Measurements from ENCODE around the gene MEGF6.

The MEGF6 gene

DNA sequence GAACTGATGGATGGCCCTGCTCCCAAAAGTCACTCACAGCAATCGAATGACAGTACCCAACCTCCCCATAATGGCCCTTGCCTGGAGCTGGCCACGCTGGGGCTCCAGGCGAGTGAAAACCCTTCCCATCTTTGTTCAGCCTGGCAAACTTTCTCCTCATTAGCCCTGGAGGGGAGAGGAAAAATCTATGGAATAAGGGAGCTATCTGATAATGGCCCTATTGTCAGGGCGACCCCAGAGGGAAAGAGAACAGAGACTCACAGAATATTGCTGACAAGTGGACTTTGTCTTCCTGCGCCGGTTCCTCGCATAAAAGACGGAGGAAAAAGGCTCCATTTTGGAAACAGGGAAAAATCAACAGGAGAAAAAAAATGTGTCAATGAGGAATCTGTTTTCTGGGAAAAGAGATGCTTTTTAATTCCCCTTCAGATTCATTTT is 169.9 kb downstream of the MEGF6 start:
- Histone ChIP-seq H3K27ac (no peak overlapping the region), H3K4me3 (no peak overlapping the region)
- no peak for DNase-seq (ENCODE audit: low spot score)
- TF ChIP-seq, protein P1, sequence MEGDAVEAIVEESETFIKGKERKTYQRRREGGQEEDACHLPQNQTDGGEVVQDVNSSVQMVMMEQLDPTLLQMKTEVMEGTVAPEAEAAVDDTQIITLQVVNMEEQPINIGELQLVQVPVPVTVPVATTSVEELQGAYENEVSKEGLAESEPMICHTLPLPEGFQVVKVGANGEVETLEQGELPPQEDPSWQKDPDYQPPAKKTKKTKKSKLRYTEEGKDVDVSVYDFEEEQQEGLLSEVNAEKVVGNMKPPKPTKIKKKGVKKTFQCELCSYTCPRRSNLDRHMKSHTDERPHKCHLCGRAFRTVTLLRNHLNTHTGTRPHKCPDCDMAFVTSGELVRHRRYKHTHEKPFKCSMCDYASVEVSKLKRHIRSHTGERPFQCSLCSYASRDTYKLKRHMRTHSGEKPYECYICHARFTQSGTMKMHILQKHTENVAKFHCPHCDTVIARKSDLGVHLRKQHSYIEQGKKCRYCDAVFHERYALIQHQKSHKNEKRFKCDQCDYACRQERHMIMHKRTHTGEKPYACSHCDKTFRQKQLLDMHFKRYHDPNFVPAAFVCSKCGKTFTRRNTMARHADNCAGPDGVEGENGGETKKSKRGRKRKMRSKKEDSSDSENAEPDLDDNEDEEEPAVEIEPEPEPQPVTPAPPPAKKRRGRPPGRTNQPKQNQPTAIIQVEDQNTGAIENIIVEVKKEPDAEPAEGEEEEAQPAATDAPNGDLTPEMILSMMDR (IDR thresholded peaks at IDR 0.05), result no peak

DNA sequence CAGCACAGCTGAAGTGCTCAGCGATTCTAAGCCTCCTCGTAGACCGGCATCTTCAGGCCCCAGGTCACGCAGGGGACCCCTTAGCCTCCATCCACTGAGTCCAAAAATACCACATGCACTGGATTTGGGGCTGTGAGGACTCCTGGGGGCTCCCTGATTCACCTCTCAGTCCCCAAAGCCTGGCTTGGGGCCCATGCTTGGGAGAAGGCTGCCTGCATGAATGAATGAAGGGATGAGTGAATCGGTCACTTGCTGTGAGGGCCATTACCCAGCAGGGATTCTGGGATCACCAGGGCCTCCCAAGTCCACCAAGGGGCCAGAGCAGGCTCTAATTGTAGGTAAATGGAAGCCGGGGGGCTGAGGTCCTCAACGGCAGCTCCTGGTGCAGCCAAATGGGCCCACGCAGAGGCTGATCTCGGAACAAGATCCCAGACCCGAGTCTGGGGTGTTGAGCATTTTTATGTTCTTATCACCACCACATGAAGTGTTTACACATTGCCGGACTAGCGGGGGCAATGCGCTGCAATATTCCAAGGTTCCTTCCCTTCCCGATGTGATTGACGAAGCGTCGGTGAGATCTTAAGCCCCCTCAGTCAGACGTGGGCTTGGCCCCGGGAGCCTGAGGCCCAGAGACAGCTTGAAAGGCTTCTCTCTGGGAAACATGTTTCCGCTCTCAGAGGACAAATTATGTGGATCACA is 170.4 kb downstream of the MEGF6 start:
- DNase-seq (ENCODE audit: low spot score), result no peak
- Histone ChIP-seq H3K27ac (no peak overlapping the region), H3K4me3 (no peak overlapping the region)
- TF ChIP-seq, protein P1 (IDR thresholded peaks at IDR 0.05), result no peak

DNA sequence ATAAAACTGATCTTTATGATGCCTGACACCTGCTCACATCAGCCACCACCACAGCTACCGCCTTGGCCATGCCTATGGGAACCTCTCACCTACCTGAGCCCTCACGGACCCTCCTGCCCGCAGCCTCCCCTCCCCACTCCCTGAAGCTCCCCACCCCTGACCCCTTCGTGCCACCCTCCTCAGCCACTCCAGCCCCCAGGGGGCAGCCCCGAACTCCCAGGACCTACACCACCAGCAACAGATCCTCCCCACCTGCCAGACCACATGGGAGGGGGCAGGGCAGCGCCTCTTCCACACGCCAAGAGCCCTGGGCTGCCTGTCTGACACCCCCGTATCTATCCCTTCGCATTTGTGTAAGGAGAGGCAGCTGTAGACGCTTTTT is 171.0 kb downstream of the MEGF6 start:
- H3K27ac ChIP-seq, result peak overlapping the region in 1 of 2 donors; percentile 1
- DNase-seq (ENCODE audit: low spot score), result no peak
- no peak overlapping the region for H3K4me3 ChIP-seq
- TF ChIP-seq, protein P1 (IDR thresholded peaks at IDR 0.05), result no peak

Data from coronary artery (tissue), 2 donors.